Neural cell (in vitro differentiated cells): ENCODE data around the gene RHOT1. TPM values are rescaled to one million over a fixed set of nuclear protein-coding genes. Genes with fewer than 3 reads are reported as not detected.
"Not testable (repeated sequence)": the region's sequence is repeated elsewhere in the genome, so short reads cannot be mapped to it uniquely, and the experiment has no call there.

Experiments
- H2AFZ ChIP-seq: fragments of 200-600, 300-800 bp; sonication (generic), shearing (Covaris generic); 2 replicates; pipeline ENCODE4 v1.6.0; 2014; ENCODE audit warnings: low read depth, mild to moderate bottlenecking, antibody characterized with exemption, low read length, moderate library complexity
- H3F3A ChIP-seq: fragments of 200-600 bp; shearing (Covaris generic); 2 replicates; pipeline ENCODE4 v1.6.1; 2016; ENCODE audit warnings: mild to moderate bottlenecking, moderate library complexity, mixed read lengths, antibody characterized with exemption, low read length; ENCODE audit not compliant: insufficient read depth, poor library complexity, severe bottlenecking
- H3K27ac ChIP-seq: fragments of 200-600, 300-800 bp; sonication (generic), shearing (Covaris generic); 2 replicates; pipeline ENCODE4 v1.5.1; 2014; ENCODE audit warnings: mild to moderate bottlenecking, low read length, moderate library complexity
- H3K27me3 ChIP-seq: fragments of 300-800, 200-600 bp; sonication (generic), shearing (Covaris generic); 2 replicates; pipeline ENCODE4 v1.6.0; 2014; ENCODE audit warnings: mild to moderate bottlenecking, low read depth, low read length, moderate library complexity; ENCODE audit not compliant: insufficient read depth
- H3K36me3 ChIP-seq: fragments of 300-800, 200-600 bp; sonication (generic), shearing (Covaris generic); 2 replicates; pipeline ENCODE4 v1.5.1; 2014; ENCODE audit warnings: mild to moderate bottlenecking, antibody characterized with exemption, low read length, moderate library complexity; ENCODE audit not compliant: insufficient read depth
- H3K4me2 ChIP-seq: fragments of 300-800, 200-600 bp; sonication (generic), shearing (Covaris generic); 2 replicates; pipeline ENCODE4 v1.6.0; 2014; ENCODE audit warnings: mild to moderate bottlenecking, low read length
- H3K4me3 ChIP-seq: fragments of 300-800, 200-600 bp; sonication (generic), shearing (Covaris generic); 2 replicates; pipeline ENCODE4 v1.5.1; 2014; ENCODE audit warnings: mild to moderate bottlenecking, low read length, moderate library complexity
- H3K79me2 ChIP-seq: fragments of 200-600 bp; shearing (Covaris generic); replicated peaks from 2 replicates; pipeline ENCODE4 v1.6.0; 2014; ENCODE audit warnings: mild to moderate bottlenecking, low read length, moderate library complexity; ENCODE audit not compliant: insufficient read depth
- H3K9ac ChIP-seq: fragments of 300-800, 200-600 bp; sonication (generic), shearing (Covaris generic); 2 replicates; pipeline ENCODE4 v1.6.1; 2016; ENCODE audit warnings: mild to moderate bottlenecking, low read length, mixed read lengths
- H3K9me2 ChIP-seq: fragments of 200-600 bp; shearing (Covaris generic); 2 replicates; pipeline ENCODE4 v1.6.1; 2016; ENCODE audit warnings: mild to moderate bottlenecking, low read length, mixed read lengths; ENCODE audit not compliant: insufficient read depth
- H3K9me3 ChIP-seq: fragments of 200-600, 300-800 bp; sonication (generic), shearing (Covaris generic); 2 replicates; pipeline ENCODE4 v1.6.1; 2016; ENCODE audit warnings: mild to moderate bottlenecking, mixed run types, low read length, moderate library complexity, mixed read lengths
- H4K20me1 ChIP-seq: fragments of 200-600 bp; shearing (Covaris generic); 2 replicates; pipeline ENCODE4 v1.6.1; 2016; ENCODE audit warnings: mild to moderate bottlenecking, mixed run types; ENCODE audit not compliant: insufficient read depth
- CTCF ChIP-seq: fragments of 450-650 bp; IDR thresholded peaks from 2 replicates; pipeline ENCODE4 v1.5.1; 2014; ENCODE audit warnings: antibody characterized with exemption, mild to moderate bottlenecking, moderate library complexity; ENCODE audit not compliant: poor library complexity, severe bottlenecking
- EP300 ChIP-seq: fragments of 450-650 bp; conservative IDR thresholded peaks from 2 replicates; pipeline ENCODE4 v1.6.1; 2014; ENCODE audit warnings: antibody characterized with exemption, mild to moderate bottlenecking, moderate library complexity; ENCODE audit not compliant: poor library complexity, severe bottlenecking
- EZH2 ChIP-seq: fragments of 200-600, 300-800 bp; shearing (Covaris generic), sonication (generic); IDR thresholded peaks from 2 replicates; pipeline ENCODE4 v1.6.1; 2014; ENCODE audit warnings: antibody characterized with exemption, low read length, borderline replicate concordance, mild to moderate bottlenecking; ENCODE audit not compliant: insufficient read depth, poor library complexity, severe bottlenecking
- MXI1 ChIP-seq: fragments of 450-650 bp; conservative IDR thresholded peaks from 2 replicates; pipeline ENCODE4 v1.6.1; 2014; ENCODE audit warnings: antibody characterized with exemption, mild to moderate bottlenecking; ENCODE audit not compliant: poor library complexity, severe bottlenecking
- POLR2AphosphoS5 ChIP-seq: IDR thresholded peaks from 2 replicates; pipeline ENCODE4 v1.6.1; 2012
- RAD21 ChIP-seq: fragments of 450-650 bp; conservative IDR thresholded peaks from 2 replicates; pipeline ENCODE4 v1.6.1; 2014; ENCODE audit warnings: antibody characterized with exemption, mild to moderate bottlenecking, moderate library complexity
- SMC3 ChIP-seq: fragments of 450-650 bp; conservative IDR thresholded peaks from 2 replicates; pipeline ENCODE4 v1.6.1; 2014; ENCODE audit warnings: antibody characterized with exemption, mild to moderate bottlenecking, moderate library complexity; ENCODE audit not compliant: poor library complexity
- TAF1 ChIP-seq: IDR thresholded peaks from 2 replicates; pipeline ENCODE4 v1.6.1; 2012; ENCODE audit warnings: low read depth
- polyA plus RNA-seq: library from polyadenylated mRNA; depleted of rRNA; stranded (reverse); fragments of >200 nt; gene quantifications from 2 replicates; pipeline ENCODE4 v1.2.3, GENCODE V29; 2014
- TF ChIP-seq, protein P1 (sequence below): IDR thresholded peaks from 2 replicates; pipeline ENCODE4 v1.6.1; 2012; ENCODE audit warnings: borderline replicate concordance

RHOT1 gene
- polyA plus RNA-seq, 1 donor from 2014 or later, result 99.1 TPM

- H3F3A ChIP-seq, result no peaks in the 10 kb centered on the region
- H2AFZ ChIP-seq, result no peak overlapping the region
- no peaks in the 10 kb centered on the region for H3K27me3 ChIP-seq
- H3K4me3 ChIP-seq, result no peak overlapping the region
- H3K9me3 ChIP-seq, result no peaks in the 10 kb centered on the region
- no peaks in the 10 kb centered on the region for H3K9me2 ChIP-seq
- TF ChIP-seq CTCF, result no peak
- TF ChIP-seq EZH2, result no peak
- no peak for TF ChIP-seq POLR2AphosphoS5
- TF ChIP-seq TAF1, result no peak
- no peak for TF ChIP-seq EP300
- TF ChIP-seq MXI1, result no peak
- TF ChIP-seq SMC3, result no peak
- TF ChIP-seq, protein P1, sequence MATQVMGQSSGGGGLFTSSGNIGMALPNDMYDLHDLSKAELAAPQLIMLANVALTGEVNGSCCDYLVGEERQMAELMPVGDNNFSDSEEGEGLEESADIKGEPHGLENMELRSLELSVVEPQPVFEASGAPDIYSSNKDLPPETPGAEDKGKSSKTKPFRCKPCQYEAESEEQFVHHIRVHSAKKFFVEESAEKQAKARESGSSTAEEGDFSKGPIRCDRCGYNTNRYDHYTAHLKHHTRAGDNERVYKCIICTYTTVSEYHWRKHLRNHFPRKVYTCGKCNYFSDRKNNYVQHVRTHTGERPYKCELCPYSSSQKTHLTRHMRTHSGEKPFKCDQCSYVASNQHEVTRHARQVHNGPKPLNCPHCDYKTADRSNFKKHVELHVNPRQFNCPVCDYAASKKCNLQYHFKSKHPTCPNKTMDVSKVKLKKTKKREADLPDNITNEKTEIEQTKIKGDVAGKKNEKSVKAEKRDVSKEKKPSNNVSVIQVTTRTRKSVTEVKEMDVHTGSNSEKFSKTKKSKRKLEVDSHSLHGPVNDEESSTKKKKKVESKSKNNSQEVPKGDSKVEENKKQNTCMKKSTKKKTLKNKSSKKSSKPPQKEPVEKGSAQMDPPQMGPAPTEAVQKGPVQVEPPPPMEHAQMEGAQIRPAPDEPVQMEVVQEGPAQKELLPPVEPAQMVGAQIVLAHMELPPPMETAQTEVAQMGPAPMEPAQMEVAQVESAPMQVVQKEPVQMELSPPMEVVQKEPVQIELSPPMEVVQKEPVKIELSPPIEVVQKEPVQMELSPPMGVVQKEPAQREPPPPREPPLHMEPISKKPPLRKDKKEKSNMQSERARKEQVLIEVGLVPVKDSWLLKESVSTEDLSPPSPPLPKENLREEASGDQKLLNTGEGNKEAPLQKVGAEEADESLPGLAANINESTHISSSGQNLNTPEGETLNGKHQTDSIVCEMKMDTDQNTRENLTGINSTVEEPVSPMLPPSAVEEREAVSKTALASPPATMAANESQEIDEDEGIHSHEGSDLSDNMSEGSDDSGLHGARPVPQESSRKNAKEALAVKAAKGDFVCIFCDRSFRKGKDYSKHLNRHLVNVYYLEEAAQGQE, result no peak
- no peak for TF ChIP-seq RAD21
- H3K36me3 ChIP-seq, result no peaks in the 10 kb centered on the region
- H3K9ac ChIP-seq, result no peak overlapping the region
- no peaks in the 10 kb centered on the region for H3K79me2 ChIP-seq
- H3K27ac ChIP-seq, result no peak overlapping the region
- no peaks in the 10 kb centered on the region for H4K20me1 ChIP-seq
- no peak overlapping the region for H3K4me2 ChIP-seq
Observed at GRCh38 chr17:32104158-32104557, 38.1 kb upstream of the RHOT1 start.

DNA sequence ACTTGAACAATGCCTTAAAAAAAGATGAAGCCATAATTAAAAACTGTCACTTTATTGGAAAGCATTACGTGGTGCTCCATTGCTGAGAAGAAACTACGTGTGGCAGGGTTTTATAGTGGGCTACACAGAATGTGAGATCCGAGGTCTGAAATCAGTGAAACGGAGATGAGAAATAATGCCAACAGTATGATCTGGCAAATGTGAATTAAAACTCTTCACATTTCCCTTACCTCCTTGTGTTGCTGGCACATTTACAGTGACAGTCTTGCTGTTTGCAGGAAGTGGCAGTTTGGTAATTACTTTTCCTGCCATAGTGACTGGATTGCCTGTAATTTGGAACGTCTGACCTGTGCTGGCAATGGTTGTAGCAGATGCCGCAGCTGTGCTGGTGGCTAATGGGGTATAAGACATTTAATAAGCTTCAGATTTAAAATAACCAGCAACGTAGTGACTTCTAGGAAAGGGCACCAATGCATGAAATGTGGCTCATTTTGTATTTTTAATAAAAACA, 35.8 kb upstream of the RHOT1 start:
- H3K9me2 ChIP-seq, H3K27me3 ChIP-seq: not testable (repeated sequence)

GRCh38 chr17:32107194-32107593, 35.1 kb upstream of the RHOT1 start:
- not testable (repeated sequence) for H3K4me3 ChIP-seq

More for the DNA sequence above, 35.8 kb upstream of the RHOT1 start:
- H3K36me3 ChIP-seq, H3K4me3 ChIP-seq, H3K9ac ChIP-seq, H3K27ac ChIP-seq, H2AFZ ChIP-seq, H3K9me3 ChIP-seq, H4K20me1 ChIP-seq, H3K79me2 ChIP-seq, H3K4me2 ChIP-seq, H3F3A ChIP-seq: not testable (repeated sequence)

More at GRCh38 chr17:32107194-32107593, 35.1 kb upstream of the RHOT1 start:
- H3K4me2 ChIP-seq, H3K9me2 ChIP-seq, H3K27ac ChIP-seq, H3F3A ChIP-seq, H3K9me3 ChIP-seq, H3K27me3 ChIP-seq, H3K79me2 ChIP-seq, H3K36me3 ChIP-seq, H3K9ac ChIP-seq, H4K20me1 ChIP-seq, H2AFZ ChIP-seq: not testable (repeated sequence)
